ENCODE results near the gene MAP3K9. TPM values are rescaled to one million over a fixed set of nuclear protein-coding genes. Genes with fewer than 3 reads are reported as not detected.

MAP3K9 gene
- total and polyA plus RNA-seq, 9 of the 15 experiments (the other 6 are each of a cell fraction or from before 2014, with no cell fraction given): 0.03 to 0.60 (median 0.36) TPM

GRCh38 chr14:70773182-70773862 is 36.0 kb downstream of the MAP3K9 start:
- ATAC-seq: no peak
- 3% methylated on average over 3 of the region's 3 CpGs for WGBS (ENCODE audit: insufficient coverage, low coverage, missing lambda C conversion rate)
- CTCF ChIA-PET (ENCODE audit: low intra/inter-chr PET ratio): no interaction called here
- FAIRE-seq: no peak
- Histone ChIP-seq H3K79me2 (ENCODE audit: control insufficient read depth, insufficient read depth, low read length) (no peaks in the 10 kb centered on the region), H3K4me3 (no peak overlapping the region), H3K27ac (ENCODE audit: extremely low read depth, low read depth, low read length) (no peak overlapping the region), H3K9ac (ENCODE audit: insufficient read depth in 1 of 2, low read depth in 2 of 2, low read length in 2 of 2) (no peak overlapping the region), H3K9me1 (ENCODE audit: control insufficient read depth, insufficient read depth, low read length) (no peaks in the 10 kb centered on the region), H4K20me1 (replicated peaks; ENCODE audit: control insufficient read depth, insufficient read depth, low read length) (no peaks in the 10 kb centered on the region), H3K9me3 (replicated peaks; ENCODE audit: control insufficient read depth, insufficient read depth, low read depth, low read length) (no peaks in the 10 kb centered on the region), H3K4me2 (ENCODE audit: insufficient read depth, low read length) (no peak overlapping the region), H2AFZ (ENCODE audit: low read depth, low read length) (no peak overlapping the region), H3K36me3 (ENCODE audit: control insufficient read depth, insufficient read depth, low read length) (no peaks in the 10 kb centered on the region), H3K4me1 (replicated peaks in 1 of 2; ENCODE audit: control insufficient read depth in 2 of 2, insufficient read depth in 2 of 2, low read length in 2 of 2) (no peaks in the 10 kb centered on the region), H3K27me3 (ENCODE audit: control insufficient read depth in 2 of 2, insufficient read depth in 2 of 2, low read length in 2 of 2) (peaks cover 0 to 10% of the 10 kb centered on the region in 2 experiments; a peak in 2 of 5 replicates)
- DNase-seq (ENCODE audit: extremely low read depth in 1 of 4, low spot score in 3 of 4): no peak
- BruUV-seq (replicated peaks): no TSS peak
- TF ChIP-seq PTRF (tag; IDR thresholded peaks at IDR 0.05) (no peak), ETV5 (CRISPR knock-in tag; IDR thresholded peaks at IDR 0.05; ENCODE audit: low read depth) (no peak), TCF7L2 (IDR thresholded peaks at IDR 0.05; ENCODE audit: low read depth, low read length) (no peak), SIN3B (IDR thresholded peaks at IDR 0.05; ENCODE audit: low read depth) (no peak), CTBP1 (IDR thresholded peaks at IDR 0.05; ENCODE audit: borderline replicate concordance) (no peak), TAL1 (IDR thresholded peaks at IDR 0.05) (no peak), ATF1 (CRISPR knock-in tag; IDR thresholded peaks at IDR 0.05) (no peak), ATF1 (tag; IDR thresholded peaks at IDR 0.05) (no peak), ZNF184 (CRISPR knock-in tag; IDR thresholded peaks at IDR 0.05) (no peak), C11orf30 (IDR thresholded peaks at IDR 0.05; ENCODE audit: low read depth) (no peak), PHB2 (IDR thresholded peaks at IDR 0.05; ENCODE audit: low read depth) (no peak), NR1H2 (CRISPR knock-in tag; IDR thresholded peaks at IDR 0.05) (no peak), MYNN (IDR thresholded peaks at IDR 0.05) (no peak), MYNN (CRISPR knock-in tag; IDR thresholded peaks at IDR 0.05) (no peak), SRF (CRISPR knock-in tag; IDR thresholded peaks at IDR 0.05) (no peak), ZBTB40 (IDR thresholded peaks at IDR 0.05) (no peak), ZBTB40 (CRISPR knock-in tag; IDR thresholded peaks at IDR 0.05) (no peak)
- in situ Hi-C loops (cut with MboI) (no loop called here), intact Hi-C loops (cut with micrococcal nuclease) (no loop called here)
- POLR2A ChIA-PET: no interaction called here
